GM18517 (cell line): ENCODE measurements around the gene PNMA8B.

Experiments
- ATAC-seq: cut with Tn5 transposase; IDR thresholded peaks from one replicate; pipeline ENCODE4 v1.9.1; 2021; ENCODE audit warnings: mild to moderate bottlenecking, moderate library complexity; ENCODE audit not compliant: unreplicated experiment

Gene PNMA8B

GRCh38 chr19:46460055-46460454 lies 35.6 kb downstream of the PNMA8B start:
- no peak for ATAC-seq

GRCh38 chr19:46456930-46457329 lies 38.7 kb downstream of the PNMA8B start:
- no peak for ATAC-seq

- no peak for ATAC-seq
Observed at GRCh38 chr19:46454244-46454643, 41.4 kb downstream of the PNMA8B start.

- ATAC-seq, result no peak
Observed at GRCh38 chr19:46453661-46454060, 42.0 kb downstream of the PNMA8B start.

- ATAC-seq, result no peak
Observed at GRCh38 chr19:46452186-46452585, 43.5 kb downstream of the PNMA8B start.

- no peak for ATAC-seq
Observed at GRCh38 chr19:46451352-46451751, 44.3 kb downstream of the PNMA8B start.

- no peak for ATAC-seq
Observed at GRCh38 chr19:46450737-46451136, 44.9 kb downstream of the PNMA8B start.

GRCh38 chr19:46449228-46449627 lies 46.4 kb downstream of the PNMA8B start:
- no peak for ATAC-seq

GRCh38 chr19:46448601-46449000 lies 47.1 kb downstream of the PNMA8B start:
- no peak for ATAC-seq

- ATAC-seq, result no peak
Observed at GRCh38 chr19:46447824-46448223, 47.8 kb downstream of the PNMA8B start.

- ATAC-seq, result no peak
Observed at GRCh38 chr19:46447006-46447405, 48.7 kb downstream of the PNMA8B start.

- no peak for ATAC-seq
Observed at GRCh38 chr19:46446021-46446420, 49.6 kb downstream of the PNMA8B start.

GRCh38 chr19:46442808-46443450 lies 52.7 kb downstream of the PNMA8B start:
- no peak for ATAC-seq

- no peak for ATAC-seq
Observed at GRCh38 chr19:46441866-46442265, 53.8 kb downstream of the PNMA8B start.
